PFSK-1 (cell line): Measurements from ENCODE around the gene EGFLAM.

Experiments used
- POLR2AphosphoS5 ChIP-seq: IDR thresholded peaks from 2 replicates; pipeline ENCODE4 v1.6.1; 2012; ENCODE audit warnings: low read depth, mild to moderate bottlenecking, control low read depth, low read length, moderate library complexity
- REST ChIP-seq, 2 experiments: IDR thresholded peaks; 2 replicates each; pipeline versions ENCODE4 v1.6.1 to v1.8.0; 2011 to 2012; ENCODE audit warnings: low read depth in 2 of 2, low read length in 2 of 2, control low read depth in 1 of 2, inconsistent platforms in 1 of 2, mild to moderate bottlenecking in 1 of 2, moderate library complexity in 1 of 2; ENCODE audit not compliant: insufficient read depth in 1 of 2

GRCh38 chr5:38330207-38330606 is 71.8 kb downstream of the EGFLAM start:
- TF ChIP-seq REST (IDR thresholded peaks at IDR 0.05; ENCODE audit: insufficient read depth in 1 of 2, low read depth in 2 of 2, low read length in 2 of 2) (no peak), POLR2AphosphoS5 (no peak)
